Liver (tissue), 9 donors: ENCODE measurements around the gene LPP. TPM values are rescaled to one million over a fixed set of nuclear protein-coding genes. Genes with fewer than 3 reads are reported as not detected.

Experiments used
- DNase-seq: peaks from one replicate; pipeline ENCODE4 v3.0.0-alpha.2; 2017; ENCODE audit warnings: low spot score
- H3K27ac ChIP-seq, 2 donors: one replicate each; pipeline ENCODE4 v1.7.0; 2013; ENCODE audit warnings: inconsistent platforms in 2 of 2, low read length in 2 of 2, control low read depth in 1 of 2, low read depth in 1 of 2, mild to moderate bottlenecking in 1 of 2
- H3K27me3 ChIP-seq, 4 donors: one replicate each; pipeline versions ENCODE4 v1.6.1 to v1.7.0; 2013; ENCODE audit warnings: low read length in 3 of 4, inconsistent platforms in 1 of 4, mild to moderate bottlenecking in 1 of 4, moderate library complexity in 1 of 4; ENCODE audit not compliant: control insufficient read depth in 4 of 4, insufficient read depth in 4 of 4
- H3K36me3 ChIP-seq, 4 donors: one replicate each; pipeline versions ENCODE4 v1.6.1 to v1.7.0; 2013; ENCODE audit warnings: low read length in 3 of 4, mild to moderate bottlenecking in 3 of 4, low read depth in 1 of 4, moderate library complexity in 1 of 4; ENCODE audit not compliant: control insufficient read depth in 4 of 4, insufficient read depth in 3 of 4
- H3K4me1 ChIP-seq, 4 donors: one replicate each; pipeline versions ENCODE4 v1.6.1 to v1.7.0; 2013; ENCODE audit warnings: low read length in 3 of 4, mild to moderate bottlenecking in 3 of 4, moderate library complexity in 1 of 4; ENCODE audit not compliant: control insufficient read depth in 4 of 4, insufficient read depth in 4 of 4
- H3K4me3 ChIP-seq, 3 donors: one replicate each; pipeline versions ENCODE4 v1.6.1 to v1.7.0; 2013; ENCODE audit warnings: low read length in 3 of 3, control low read depth in 1 of 3, low read depth in 1 of 3, mild to moderate bottlenecking in 1 of 3
- H3K9ac ChIP-seq, 2 donors: one replicate each; pipeline ENCODE4 v1.7.0; 2013; ENCODE audit warnings: low read length in 2 of 2, mild to moderate bottlenecking in 2 of 2, moderate library complexity in 2 of 2, control low read depth in 1 of 2, low read depth in 1 of 2
- H3K9me3 ChIP-seq, 4 donors: one replicate each; pipeline versions ENCODE4 v1.6.1 to v1.7.0; 2013; ENCODE audit warnings: low read length in 3 of 4; ENCODE audit not compliant: control insufficient read depth in 4 of 4
- CTCF ChIP-seq: fragments of 150-350 bp; IDR thresholded peaks from 2 replicates; pipeline ENCODE4 v1.5.1; 2017; ENCODE audit warnings: improper control_type of control experiment, low read depth, low read length; ENCODE audit not compliant: missing input control
- EGR1 ChIP-seq, 2 donors: IDR thresholded peaks; 2 replicates each; pipeline ENCODE4 v1.6.1; 2016 to 2018; ENCODE audit warnings: antibody characterized with exemption in 2 of 2, low read depth in 2 of 2
- FOXA1 ChIP-seq: IDR thresholded peaks from 2 replicates; pipeline ENCODE4 v1.6.1; 2016; ENCODE audit warnings: antibody characterized with exemption
- FOXA2 ChIP-seq: IDR thresholded peaks from 2 replicates; pipeline ENCODE4 v1.6.1; 2016; ENCODE audit warnings: antibody characterized with exemption
- GABPA ChIP-seq, 2 donors: IDR thresholded peaks in 1 of 2; conservative IDR thresholded peaks in 1 of 2; 2 replicates each; pipeline ENCODE4 v1.6.1; 2016; ENCODE audit warnings: antibody characterized with exemption in 2 of 2, mild to moderate bottlenecking in 1 of 2, moderate library complexity in 1 of 2
- HNF4A ChIP-seq, 2 donors: conservative IDR thresholded peaks; 2 replicates each; pipeline ENCODE4 v1.6.1; 2016; ENCODE audit warnings: antibody characterized with exemption in 2 of 2, mild to moderate bottlenecking in 2 of 2
- HNF4G ChIP-seq: IDR thresholded peaks from 2 replicates; pipeline ENCODE4 v1.6.1; 2016; ENCODE audit warnings: antibody characterized with exemption
- JUND ChIP-seq, 2 donors: IDR thresholded peaks; 2 replicates each; pipeline ENCODE4 v1.6.1; 2016; ENCODE audit warnings: antibody characterized with exemption in 2 of 2
- NR2F2 ChIP-seq: IDR thresholded peaks from 2 replicates; pipeline ENCODE4 v1.6.1; 2016; ENCODE audit warnings: antibody characterized with exemption
- RAD21 ChIP-seq, 2 donors: IDR thresholded peaks; 2 replicates each; pipeline ENCODE4 v1.6.1; 2016; ENCODE audit warnings: antibody characterized with exemption in 2 of 2, mild to moderate bottlenecking in 2 of 2
- REST ChIP-seq: IDR thresholded peaks from 2 replicates; pipeline ENCODE4 v1.6.1; 2016; ENCODE audit warnings: antibody characterized with exemption, mild to moderate bottlenecking
- RXRA ChIP-seq, 2 donors: IDR thresholded peaks; 2 replicates each; pipeline ENCODE4 v1.6.1; 2017 to 2018; ENCODE audit warnings: antibody characterized with exemption in 2 of 2, mild to moderate bottlenecking in 1 of 2
- SP1 ChIP-seq: IDR thresholded peaks from 2 replicates; pipeline ENCODE4 v1.6.1; 2018; ENCODE audit warnings: antibody characterized with exemption, mild to moderate bottlenecking
- TAF1 ChIP-seq: conservative IDR thresholded peaks from 2 replicates; pipeline ENCODE4 v1.6.1; 2016; ENCODE audit warnings: antibody characterized with exemption, mild to moderate bottlenecking
- YY1 ChIP-seq: IDR thresholded peaks from 2 replicates; pipeline ENCODE4 v1.6.1; 2016; ENCODE audit warnings: antibody characterized with exemption, mild to moderate bottlenecking
- WGBS: extraction: QIAGEN DNeasy Blood & Tissue Kit; methylation state at CpG from one replicate; pipeline ENCODE4 v1.1.7; 2013; 5-methylcytosine and 5-hydroxymethylcytosine counted together
- polyA plus RNA-seq, 2 donors: library from polyadenylated mRNA; stranded (reverse) in 1 of 2; unstranded in 1 of 2; fragments of 200-250 nt in 1 of 2; fragments of >200 nt in 1 of 2; fragmentation: Nextera tagmentation in 1 of 2; extraction: Ambion mirVana in 1 of 2; gene quantifications; one replicate each; pipeline versions ENCODE4 v1.2.1 to v1.2.3, GENCODE V29; 2013 to 2015
- total RNA-seq, 2 donors: library from RNA; depleted of rRNA; stranded (reverse); fragments of >200 nt; gene quantifications; one replicate each; pipeline ENCODE4 v1.2.3, GENCODE V29; 2014
- TF ChIP-seq, protein P1 (sequence below): IDR thresholded peaks from 2 replicates; pipeline ENCODE4 v1.6.1; 2016; ENCODE audit warnings: antibody characterized with exemption
- TF ChIP-seq, protein P2 (sequence below): IDR thresholded peaks from 2 replicates; pipeline ENCODE4 v1.6.1; 2016; ENCODE audit warnings: antibody characterized with exemption
- TF ChIP-seq, protein P3 (sequence below): IDR thresholded peaks from 2 replicates; pipeline ENCODE4 v1.6.1; 2016; ENCODE audit warnings: antibody characterized with exemption
- donor health status: healthy.
- donor health status: healthy.
- donor health status: healthy.
- donor health status: healthy.
- donor health status: healthy.

Gene LPP
- total and polyA plus RNA-seq, 4 donors: 3.3 to 53.7 (median 28.2) TPM

- TF ChIP-seq, protein P1, sequence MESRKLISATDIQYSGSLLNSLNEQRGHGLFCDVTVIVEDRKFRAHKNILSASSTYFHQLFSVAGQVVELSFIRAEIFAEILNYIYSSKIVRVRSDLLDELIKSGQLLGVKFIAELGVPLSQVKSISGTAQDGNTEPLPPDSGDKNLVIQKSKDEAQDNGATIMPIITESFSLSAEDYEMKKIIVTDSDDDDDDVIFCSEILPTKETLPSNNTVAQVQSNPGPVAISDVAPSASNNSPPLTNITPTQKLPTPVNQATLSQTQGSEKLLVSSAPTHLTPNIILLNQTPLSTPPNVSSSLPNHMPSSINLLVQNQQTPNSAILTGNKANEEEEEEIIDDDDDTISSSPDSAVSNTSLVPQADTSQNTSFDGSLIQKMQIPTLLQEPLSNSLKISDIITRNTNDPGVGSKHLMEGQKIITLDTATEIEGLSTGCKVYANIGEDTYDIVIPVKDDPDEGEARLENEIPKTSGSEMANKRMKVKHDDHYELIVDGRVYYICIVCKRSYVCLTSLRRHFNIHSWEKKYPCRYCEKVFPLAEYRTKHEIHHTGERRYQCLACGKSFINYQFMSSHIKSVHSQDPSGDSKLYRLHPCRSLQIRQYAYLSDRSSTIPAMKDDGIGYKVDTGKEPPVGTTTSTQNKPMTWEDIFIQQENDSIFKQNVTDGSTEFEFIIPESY: peak; percentile 41
- TF ChIP-seq NR2F2: no peak
- peak; percentile 67 for TF ChIP-seq FOXA2
- no peak for TF ChIP-seq EGR1 (IDR thresholded peaks at IDR 0.05; ENCODE audit: low read depth in 2 of 2)
These were observed 247.5 kb downstream of the LPP start (continued) for GRCh38 chr3:188401244-188401993.

- Histone ChIP-seq H3K27ac (no peak overlapping the region), H3K4me1 (peaks cover 16 to 53% (median 29%) of the 10 kb centered on the region in 4 donors), H3K9me3 (no peaks in the 10 kb centered on the region), H3K9ac (no peak overlapping the region), H3K4me3 (no peak overlapping the region), H3K36me3 (peaks cover 0 to 6% (median 2%) of the 10 kb centered on the region in 4 donors), H3K27me3 (no peaks in the 10 kb centered on the region)
- TF ChIP-seq, protein P2, sequence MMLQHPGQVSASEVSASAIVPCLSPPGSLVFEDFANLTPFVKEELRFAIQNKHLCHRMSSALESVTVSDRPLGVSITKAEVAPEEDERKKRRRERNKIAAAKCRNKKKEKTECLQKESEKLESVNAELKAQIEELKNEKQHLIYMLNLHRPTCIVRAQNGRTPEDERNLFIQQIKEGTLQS: no peak
- no peak for DNase-seq
These were observed 248.3 kb downstream of the LPP start for GRCh38 chr3:188402229-188402628.

DNA sequence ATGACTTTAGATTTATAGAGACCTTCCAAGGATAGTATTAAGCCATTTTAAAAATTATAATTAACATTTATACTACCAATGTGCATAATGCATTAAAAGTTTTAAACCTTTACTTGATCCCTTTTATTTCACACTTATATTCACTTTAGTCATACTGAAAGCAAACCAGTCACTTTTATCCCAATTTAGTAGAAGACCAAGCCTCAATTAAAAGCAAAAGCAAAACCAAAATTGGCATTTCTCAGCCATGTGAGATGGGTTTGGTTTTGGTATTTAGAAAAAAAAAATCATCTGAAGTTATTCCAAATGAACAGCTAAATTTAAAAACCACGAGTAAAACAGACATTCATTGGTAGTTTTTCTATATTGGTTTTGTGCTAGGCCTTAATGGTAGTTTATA, 249.4 kb downstream of the LPP start:
- H3K4me3 ChIP-seq: no peak overlapping the region
- H3K27ac ChIP-seq: no peak overlapping the region
- no peaks in the 10 kb centered on the region for H3K9me3 ChIP-seq
- no peak for DNase-seq
- peaks cover 0 to 9% (median 3%) of the 10 kb centered on the region in 4 donors for H3K36me3 ChIP-seq
- peaks cover 10 to 44% (median 23%) of the 10 kb centered on the region in 4 donors for H3K4me1 ChIP-seq
- 65% methylated on average over 1 of the region's 1 CpG for whole genome bisulfite sequencing
- no peak for TF ChIP-seq SP1
- no peak for TF ChIP-seq CTCF
- TF ChIP-seq, protein P1: no peak
- TF ChIP-seq FOXA2: no peak
- no peak for TF ChIP-seq GABPA (IDR thresholded peaks at IDR 0.05 in 1 of 2, conservative IDR thresholded peaks at IDR 0.05 in 1 of 2)
- no peak for TF ChIP-seq HNF4G
- no peak for TF ChIP-seq RAD21 (IDR thresholded peaks at IDR 0.05)
- no peak for TF ChIP-seq JUND (IDR thresholded peaks at IDR 0.05)
- TF ChIP-seq HNF4A (conservative IDR thresholded peaks at IDR 0.05): no peak
- no peak for TF ChIP-seq TAF1
- TF ChIP-seq, protein P2: no peak
- no peak for TF ChIP-seq RXRA (IDR thresholded peaks at IDR 0.05)
- TF ChIP-seq, protein P3, sequence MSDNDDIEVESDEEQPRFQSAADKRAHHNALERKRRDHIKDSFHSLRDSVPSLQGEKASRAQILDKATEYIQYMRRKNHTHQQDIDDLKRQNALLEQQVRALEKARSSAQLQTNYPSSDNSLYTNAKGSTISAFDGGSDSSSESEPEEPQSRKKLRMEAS: no peak
- no peak for TF ChIP-seq NR2F2
- no peak for TF ChIP-seq FOXA1
- TF ChIP-seq REST: no peak
- no peak for TF ChIP-seq YY1
- no peak overlapping the region for H3K9ac ChIP-seq
- H3K27me3 ChIP-seq: no peaks in the 10 kb centered on the region
